Measurements from ENCODE around the gene SRD5A1.
"Not testable (repeated sequence)": the region's sequence is repeated elsewhere in the genome, so short reads cannot be mapped to it uniquely, and the experiment has no call there.

SRD5A1 gene

DNA sequence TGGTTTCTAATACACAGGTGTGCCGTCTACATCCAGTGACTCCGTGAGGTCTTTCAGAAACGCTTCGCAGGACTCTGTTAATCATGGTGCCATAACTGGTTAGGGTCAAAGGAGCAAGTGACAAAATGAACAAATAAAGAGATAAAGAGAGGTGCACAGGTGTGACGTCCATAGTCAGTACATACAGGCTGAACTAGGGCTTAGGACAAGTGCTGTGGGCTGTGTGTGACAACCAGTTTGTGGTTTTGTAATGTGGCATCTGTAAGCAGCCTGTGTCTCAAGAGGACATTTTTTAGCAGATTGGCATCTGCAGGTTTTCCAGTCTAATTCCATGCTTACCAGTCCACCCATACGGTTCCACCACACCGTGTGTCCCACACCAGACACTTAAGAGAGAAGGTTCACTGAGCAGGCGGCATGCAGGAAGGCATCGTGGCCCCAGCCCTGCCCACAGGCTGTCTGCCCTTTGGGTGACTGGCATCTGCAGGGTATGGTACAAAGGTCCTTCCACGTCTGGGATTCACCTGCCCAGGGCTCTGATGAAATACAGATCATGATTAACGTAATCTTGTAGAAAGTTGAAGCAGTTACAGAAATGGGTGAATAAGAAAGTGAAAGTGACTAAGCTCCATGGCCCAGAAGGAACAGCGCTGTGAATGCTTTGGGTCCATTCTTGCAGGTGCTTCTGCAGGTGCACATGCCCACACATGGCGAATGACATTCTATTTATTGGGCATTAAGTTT, 26.9 kb downstream of the SRD5A1 start:
- no peak overlapping the region for H3K4me3 ChIP-seq (ENCODE audit: insufficient read depth, low read depth, low read length, poor library complexity, severe bottlenecking)
- no peaks in the 10 kb centered on the region for H3K27me3 ChIP-seq (replicated peaks; ENCODE audit: control insufficient read depth, insufficient read depth, low read length, poor library complexity, severe bottlenecking)
- no peak for DNase-seq
- no peak overlapping the region for H3K27ac ChIP-seq (ENCODE audit: insufficient read depth, low read length, poor library complexity, severe bottlenecking)
- peaks cover 9% of the 10 kb centered on the region for H3K36me3 ChIP-seq (ENCODE audit: control insufficient read depth, insufficient read depth, low read length)
- no peaks in the 10 kb centered on the region for H3K9me3 ChIP-seq (ENCODE audit: control insufficient read depth, low read length)
- H3K4me1 ChIP-seq (ENCODE audit: control insufficient read depth, insufficient read depth, low read length, poor library complexity, severe bottlenecking), result no peaks in the 10 kb centered on the region

DNA sequence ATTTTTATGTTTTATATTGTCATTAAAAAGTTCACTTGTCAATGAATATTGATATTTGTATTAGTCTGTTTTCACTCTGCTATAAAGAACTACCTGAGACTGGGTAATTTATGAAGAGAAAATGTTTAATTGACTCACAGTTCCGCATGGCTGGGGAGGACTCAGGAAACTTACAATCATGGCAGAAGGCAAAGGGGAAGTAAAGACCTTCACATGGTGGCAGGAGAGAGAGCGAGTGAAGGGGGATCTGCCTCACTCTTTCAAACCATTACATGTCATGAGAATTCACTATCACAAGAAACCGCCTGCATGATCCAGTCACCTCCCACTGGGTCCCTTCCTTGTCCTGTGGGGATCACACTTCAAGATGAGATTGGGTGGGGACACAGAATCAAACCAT, 27.4 kb downstream of the SRD5A1 start:
- no peak for DNase-seq
- Histone ChIP-seq H3K4me3 (ENCODE audit: insufficient read depth, low read depth, low read length, poor library complexity, severe bottlenecking) (no peak overlapping the region), H3K4me1 (ENCODE audit: control insufficient read depth, insufficient read depth, low read length, poor library complexity, severe bottlenecking) (no peaks in the 10 kb centered on the region), H3K36me3 (ENCODE audit: control insufficient read depth, insufficient read depth, low read length) (peaks cover 9% of the 10 kb centered on the region), H3K27me3 (replicated peaks; ENCODE audit: control insufficient read depth, insufficient read depth, low read length, poor library complexity, severe bottlenecking) (no peaks in the 10 kb centered on the region), H3K9me3 (ENCODE audit: control insufficient read depth, low read length) (no peaks in the 10 kb centered on the region), H3K27ac (ENCODE audit: insufficient read depth, low read length, poor library complexity, severe bottlenecking) (no peak overlapping the region)

DNA sequence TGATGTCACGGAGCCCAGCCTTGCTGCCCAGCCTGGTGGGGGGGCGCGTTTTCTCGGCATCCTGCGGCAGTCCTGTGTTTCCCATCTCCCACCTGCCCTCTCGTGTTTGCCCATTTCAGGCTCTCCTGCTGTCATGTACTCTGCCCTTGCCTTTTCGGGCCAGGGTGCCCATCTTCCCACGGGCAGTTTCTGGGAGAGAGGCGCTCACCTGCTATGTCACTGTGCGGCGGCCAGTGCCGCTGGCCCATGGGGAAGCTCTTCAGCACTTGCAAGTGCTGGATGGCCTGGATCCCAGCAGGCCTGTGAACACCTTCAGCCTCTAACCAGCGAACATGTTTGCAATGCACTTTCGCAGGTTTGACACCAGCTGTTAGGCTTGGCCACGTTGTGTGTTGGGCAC, 33.5 kb downstream of the SRD5A1 start:
- Histone ChIP-seq H3K4me3 (ENCODE audit: insufficient read depth, low read depth, low read length, poor library complexity, severe bottlenecking) (no peak overlapping the region), H3K27me3 (replicated peaks; ENCODE audit: control insufficient read depth, insufficient read depth, low read length, poor library complexity, severe bottlenecking) (no peaks in the 10 kb centered on the region), H3K9me3 (ENCODE audit: control insufficient read depth, low read length) (no peaks in the 10 kb centered on the region), H3K4me1 (ENCODE audit: control insufficient read depth, insufficient read depth, low read length, poor library complexity, severe bottlenecking) (no peaks in the 10 kb centered on the region), H3K36me3 (ENCODE audit: control insufficient read depth, insufficient read depth, low read length) (no peaks in the 10 kb centered on the region), H3K27ac (ENCODE audit: insufficient read depth, low read length, poor library complexity, severe bottlenecking) (no peak overlapping the region)
- no peak for DNase-seq

DNA sequence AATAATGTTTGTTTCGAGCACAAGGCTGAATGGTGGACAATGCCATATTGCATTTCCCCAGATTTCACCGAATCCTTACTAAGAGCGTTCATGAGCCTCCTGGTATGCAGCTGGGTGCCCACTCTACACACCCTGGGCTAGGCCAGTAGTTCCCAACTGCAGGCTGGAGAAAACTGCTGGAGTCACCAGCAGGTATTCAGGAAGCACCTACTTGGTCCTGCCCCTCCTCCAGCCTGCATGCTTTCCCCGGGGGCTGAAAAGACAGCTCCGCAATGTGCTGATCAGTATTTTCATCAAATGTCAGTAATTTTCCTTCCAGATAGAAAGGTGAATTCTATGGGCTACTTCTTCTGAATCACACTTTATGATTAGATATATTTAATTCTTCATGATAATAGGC, 34.4 kb downstream of the SRD5A1 start:
- H3K9me3 ChIP-seq (ENCODE audit: control insufficient read depth, low read length), result no peaks in the 10 kb centered on the region
- DNase-seq, result no peak
- no peak overlapping the region for H3K4me3 ChIP-seq (ENCODE audit: insufficient read depth, low read depth, low read length, poor library complexity, severe bottlenecking)
- H3K27me3 ChIP-seq (replicated peaks; ENCODE audit: control insufficient read depth, insufficient read depth, low read length, poor library complexity, severe bottlenecking), result no peaks in the 10 kb centered on the region
- H3K36me3 ChIP-seq (ENCODE audit: control insufficient read depth, insufficient read depth, low read length), result no peaks in the 10 kb centered on the region
- no peak overlapping the region for H3K27ac ChIP-seq (ENCODE audit: insufficient read depth, low read length, poor library complexity, severe bottlenecking)
- H3K4me1 ChIP-seq (ENCODE audit: control insufficient read depth, insufficient read depth, low read length, poor library complexity, severe bottlenecking), result no peaks in the 10 kb centered on the region

DNA sequence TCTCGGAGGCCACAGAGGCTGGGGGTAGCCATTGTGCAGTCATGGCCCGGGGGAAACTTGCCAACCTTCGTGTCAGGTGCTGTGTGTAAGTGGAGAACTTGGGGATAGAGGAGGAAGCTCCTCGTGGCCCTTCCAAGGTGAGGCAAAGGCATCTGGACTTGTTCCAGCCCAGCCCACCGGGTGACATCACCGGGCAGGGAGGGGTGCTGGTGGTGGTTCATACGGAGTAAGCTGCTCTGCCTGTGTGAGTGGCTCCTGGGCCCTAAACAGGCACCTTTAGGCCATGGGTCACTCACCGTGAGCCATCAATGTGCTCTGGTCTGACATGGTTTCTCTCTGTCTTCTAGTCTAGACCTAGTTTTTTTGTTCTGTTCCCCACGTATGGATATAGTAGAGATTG, 35.5 kb downstream of the SRD5A1 start:
- not testable (repeated sequence) for H3K4me3 ChIP-seq (ENCODE audit: insufficient read depth, low read depth, low read length, poor library complexity, severe bottlenecking); DNase-seq; H3K36me3 ChIP-seq (ENCODE audit: control insufficient read depth, insufficient read depth, low read length); H3K9me3 ChIP-seq (ENCODE audit: control insufficient read depth, low read length); H3K27ac ChIP-seq (ENCODE audit: insufficient read depth, low read length, poor library complexity, severe bottlenecking); H3K27me3 ChIP-seq (replicated peaks; ENCODE audit: control insufficient read depth, insufficient read depth, low read length, poor library complexity, severe bottlenecking); H3K4me1 ChIP-seq (ENCODE audit: control insufficient read depth, insufficient read depth, low read length, poor library complexity, severe bottlenecking)

DNA sequence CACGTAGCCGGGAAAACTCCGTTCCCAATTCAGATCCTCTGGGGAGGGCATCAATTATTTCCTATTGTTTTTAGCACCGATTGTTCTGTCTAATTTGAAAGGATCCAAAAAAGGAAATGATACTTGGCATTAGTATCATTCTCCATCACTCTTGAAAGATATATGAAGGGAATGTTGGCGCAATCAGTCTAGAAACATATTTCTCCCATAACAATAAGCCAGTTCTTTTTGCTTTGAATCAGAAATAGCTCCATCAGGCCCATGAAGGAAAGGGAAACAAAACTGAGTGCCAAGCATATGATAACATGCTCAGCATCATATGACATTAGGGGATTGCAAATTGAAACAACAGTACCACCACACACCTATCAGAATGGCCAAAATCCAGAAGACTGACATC, 39.8 kb downstream of the SRD5A1 start:
- DNase-seq, result no peak
- no peaks in the 10 kb centered on the region for H3K36me3 ChIP-seq (ENCODE audit: control insufficient read depth, insufficient read depth, low read length)
- H3K4me3 ChIP-seq (ENCODE audit: insufficient read depth, low read depth, low read length, poor library complexity, severe bottlenecking), result no peak overlapping the region
- H3K27me3 ChIP-seq (replicated peaks; ENCODE audit: control insufficient read depth, insufficient read depth, low read length, poor library complexity, severe bottlenecking), result no peaks in the 10 kb centered on the region
- H3K9me3 ChIP-seq (ENCODE audit: control insufficient read depth, low read length), result no peaks in the 10 kb centered on the region
- H3K4me1 ChIP-seq (ENCODE audit: control insufficient read depth, insufficient read depth, low read length, poor library complexity, severe bottlenecking), result no peaks in the 10 kb centered on the region
- no peak overlapping the region for H3K27ac ChIP-seq (ENCODE audit: insufficient read depth, low read length, poor library complexity, severe bottlenecking)

DNA sequence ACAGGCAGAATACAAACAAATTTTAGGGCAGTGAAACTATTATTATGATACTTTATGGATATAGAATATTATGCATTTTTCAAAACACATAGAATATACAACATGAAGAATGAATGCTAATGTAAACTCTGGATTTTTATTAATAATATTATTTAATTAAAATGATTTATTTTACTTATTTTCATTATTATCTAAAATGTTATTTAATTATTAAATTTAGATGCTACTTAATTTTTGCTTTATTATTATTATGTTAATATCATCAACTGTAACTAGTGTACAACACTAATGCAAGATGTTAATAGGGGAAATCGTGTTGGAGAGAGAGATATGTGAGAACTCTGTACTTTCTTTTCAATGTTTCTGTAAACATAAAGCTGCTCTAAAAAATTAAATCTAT, 40.7 kb downstream of the SRD5A1 start:
- H3K9me3 ChIP-seq (ENCODE audit: control insufficient read depth, low read length), result no peaks in the 10 kb centered on the region
- no peak overlapping the region for H3K4me3 ChIP-seq (ENCODE audit: insufficient read depth, low read depth, low read length, poor library complexity, severe bottlenecking)
- no peak for DNase-seq
- no peak overlapping the region for H3K27ac ChIP-seq (ENCODE audit: insufficient read depth, low read length, poor library complexity, severe bottlenecking)
- no peaks in the 10 kb centered on the region for H3K36me3 ChIP-seq (ENCODE audit: control insufficient read depth, insufficient read depth, low read length)
- H3K27me3 ChIP-seq (replicated peaks; ENCODE audit: control insufficient read depth, insufficient read depth, low read length, poor library complexity, severe bottlenecking), result no peaks in the 10 kb centered on the region
- no peaks in the 10 kb centered on the region for H3K4me1 ChIP-seq (ENCODE audit: control insufficient read depth, insufficient read depth, low read length, poor library complexity, severe bottlenecking)

DNA sequence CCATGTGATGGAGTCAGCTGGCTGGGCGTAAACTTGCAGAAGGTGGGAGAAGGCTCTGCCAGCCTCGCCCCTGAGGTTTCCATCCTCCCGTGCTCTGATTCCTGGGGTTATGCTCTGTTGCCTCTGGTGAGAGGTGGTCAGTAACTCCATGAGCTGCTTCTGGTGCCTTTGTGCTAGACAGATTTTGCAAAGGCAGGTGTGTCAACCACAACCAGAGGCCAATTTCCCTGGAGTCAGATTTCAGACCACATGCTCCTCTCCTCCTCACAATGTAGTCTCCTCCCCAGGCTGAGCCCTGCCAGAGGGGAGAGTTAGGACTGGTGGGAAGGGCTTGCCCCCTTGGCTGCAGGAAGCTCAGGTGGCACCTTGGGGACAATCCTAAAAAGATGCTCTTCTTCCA, 41.2 kb downstream of the SRD5A1 start:
- Histone ChIP-seq H3K4me3 (ENCODE audit: insufficient read depth, low read depth, low read length, poor library complexity, severe bottlenecking) (no peak overlapping the region), H3K4me1 (ENCODE audit: control insufficient read depth, insufficient read depth, low read length, poor library complexity, severe bottlenecking) (no peaks in the 10 kb centered on the region), H3K36me3 (ENCODE audit: control insufficient read depth, insufficient read depth, low read length) (no peaks in the 10 kb centered on the region), H3K27ac (ENCODE audit: insufficient read depth, low read length, poor library complexity, severe bottlenecking) (no peak overlapping the region), H3K27me3 (replicated peaks; ENCODE audit: control insufficient read depth, insufficient read depth, low read length, poor library complexity, severe bottlenecking) (no peaks in the 10 kb centered on the region), H3K9me3 (ENCODE audit: control insufficient read depth, low read length) (no peaks in the 10 kb centered on the region)
- DNase-seq, result no peak

DNA sequence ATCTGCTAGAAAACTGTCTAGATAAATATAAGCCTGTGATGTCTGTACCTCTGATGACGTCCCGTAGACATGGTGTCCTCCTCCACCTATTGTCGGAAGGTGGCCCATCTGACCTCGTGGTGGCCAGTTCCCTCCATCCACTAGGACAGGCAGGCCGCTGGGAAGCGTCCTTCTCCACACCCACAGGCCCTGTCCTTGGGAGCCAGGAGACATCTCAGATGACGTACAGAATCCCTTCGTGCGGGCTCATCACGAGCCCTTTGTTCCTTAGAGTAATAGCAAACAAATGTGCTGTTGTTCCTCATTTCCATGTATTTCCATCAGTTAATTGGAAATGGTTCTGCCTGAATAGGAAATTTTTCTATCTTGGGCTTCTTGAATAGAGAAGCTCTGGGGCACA, 41.6 kb downstream of the SRD5A1 start:
- no peak overlapping the region for H3K4me3 ChIP-seq (ENCODE audit: insufficient read depth, low read depth, low read length, poor library complexity, severe bottlenecking)
- no peaks in the 10 kb centered on the region for H3K27me3 ChIP-seq (replicated peaks; ENCODE audit: control insufficient read depth, insufficient read depth, low read length, poor library complexity, severe bottlenecking)
- no peaks in the 10 kb centered on the region for H3K36me3 ChIP-seq (ENCODE audit: control insufficient read depth, insufficient read depth, low read length)
- no peak overlapping the region for H3K27ac ChIP-seq (ENCODE audit: insufficient read depth, low read length, poor library complexity, severe bottlenecking)
- H3K4me1 ChIP-seq (ENCODE audit: control insufficient read depth, insufficient read depth, low read length, poor library complexity, severe bottlenecking), result no peaks in the 10 kb centered on the region
- H3K9me3 ChIP-seq (ENCODE audit: control insufficient read depth, low read length), result no peaks in the 10 kb centered on the region
- DNase-seq, result no peak

DNA sequence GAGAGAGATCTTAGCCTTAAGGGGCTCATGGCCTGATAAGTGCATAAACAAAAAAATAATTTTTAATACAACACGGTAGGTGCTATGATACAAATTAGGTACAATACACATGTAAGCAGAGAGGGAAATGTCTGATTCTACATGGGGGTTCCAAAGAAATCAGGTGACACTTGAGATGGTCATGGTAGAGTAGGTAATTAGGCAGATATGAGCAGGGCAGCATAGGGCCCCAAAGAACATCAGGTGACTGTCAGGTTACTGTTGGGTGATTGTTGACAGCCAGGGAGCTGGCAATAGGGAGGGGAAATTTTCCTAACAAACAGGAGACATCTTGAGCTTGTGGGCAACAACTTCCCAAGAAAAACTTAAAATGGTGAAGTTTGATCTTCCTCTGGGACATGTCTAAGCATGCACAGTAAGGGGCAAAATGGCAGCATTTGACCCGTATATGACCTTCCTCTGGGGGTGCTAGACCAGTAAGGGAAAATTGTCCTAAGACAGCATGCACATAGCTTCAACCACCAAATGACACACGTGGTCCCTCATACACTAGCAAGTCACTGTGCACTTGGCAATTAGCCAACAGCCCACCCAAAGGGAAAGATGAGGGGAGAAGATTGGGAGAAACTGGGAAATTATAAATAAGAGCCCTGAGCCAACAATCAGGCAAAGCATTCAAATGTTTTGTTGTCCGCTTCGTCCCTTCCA, 42.7 kb downstream of the SRD5A1 start:
- Histone ChIP-seq H3K36me3 (ENCODE audit: control insufficient read depth, insufficient read depth, low read length) (no peaks in the 10 kb centered on the region), H3K9me3 (ENCODE audit: control insufficient read depth, low read length) (no peaks in the 10 kb centered on the region), H3K27ac (ENCODE audit: insufficient read depth, low read length, poor library complexity, severe bottlenecking) (no peak overlapping the region), H3K27me3 (replicated peaks; ENCODE audit: control insufficient read depth, insufficient read depth, low read length, poor library complexity, severe bottlenecking) (no peaks in the 10 kb centered on the region), H3K4me3 (ENCODE audit: insufficient read depth, low read depth, low read length, poor library complexity, severe bottlenecking) (no peak overlapping the region), H3K4me1 (ENCODE audit: control insufficient read depth, insufficient read depth, low read length, poor library complexity, severe bottlenecking) (no peaks in the 10 kb centered on the region)
- no peak for DNase-seq
